VCaP (cell line): ENCODE results near the gene HSD3B7.

Experiments
- H3K27ac ChIP-seq: fragments of 450-650 bp; 2 replicates; pipeline ENCODE4 v1.5.1; 2017
- TF ChIP-seq, protein P1 (sequence below): fragments of 450-650 bp; conservative IDR thresholded peaks from 2 replicates; pipeline ENCODE4 v1.5.1; 2017; ENCODE audit warnings: mild to moderate bottlenecking, moderate library complexity

Gene HSD3B7

DNA sequence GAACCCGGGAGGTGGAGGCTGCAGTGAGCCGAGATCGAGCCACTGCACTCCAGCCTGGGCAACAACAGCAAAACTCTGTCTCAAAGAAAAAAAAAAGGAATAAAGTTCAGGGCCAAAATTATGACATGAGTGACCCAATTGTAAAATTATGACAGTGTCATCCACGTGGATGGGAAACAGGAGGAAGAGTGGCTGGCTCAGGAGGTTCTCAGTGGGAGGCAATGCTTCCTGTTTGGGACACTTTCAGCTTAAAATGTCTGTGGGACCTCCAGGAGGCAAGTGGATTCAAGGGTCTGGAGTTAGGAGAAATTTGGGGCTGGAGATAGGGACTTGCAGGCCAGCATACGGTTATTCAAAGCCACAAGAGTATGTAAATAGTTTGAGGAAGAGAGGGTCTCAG lies 40.3 kb downstream of the HSD3B7 start:
- no peak overlapping the region for H3K27ac ChIP-seq
- TF ChIP-seq, protein P1, sequence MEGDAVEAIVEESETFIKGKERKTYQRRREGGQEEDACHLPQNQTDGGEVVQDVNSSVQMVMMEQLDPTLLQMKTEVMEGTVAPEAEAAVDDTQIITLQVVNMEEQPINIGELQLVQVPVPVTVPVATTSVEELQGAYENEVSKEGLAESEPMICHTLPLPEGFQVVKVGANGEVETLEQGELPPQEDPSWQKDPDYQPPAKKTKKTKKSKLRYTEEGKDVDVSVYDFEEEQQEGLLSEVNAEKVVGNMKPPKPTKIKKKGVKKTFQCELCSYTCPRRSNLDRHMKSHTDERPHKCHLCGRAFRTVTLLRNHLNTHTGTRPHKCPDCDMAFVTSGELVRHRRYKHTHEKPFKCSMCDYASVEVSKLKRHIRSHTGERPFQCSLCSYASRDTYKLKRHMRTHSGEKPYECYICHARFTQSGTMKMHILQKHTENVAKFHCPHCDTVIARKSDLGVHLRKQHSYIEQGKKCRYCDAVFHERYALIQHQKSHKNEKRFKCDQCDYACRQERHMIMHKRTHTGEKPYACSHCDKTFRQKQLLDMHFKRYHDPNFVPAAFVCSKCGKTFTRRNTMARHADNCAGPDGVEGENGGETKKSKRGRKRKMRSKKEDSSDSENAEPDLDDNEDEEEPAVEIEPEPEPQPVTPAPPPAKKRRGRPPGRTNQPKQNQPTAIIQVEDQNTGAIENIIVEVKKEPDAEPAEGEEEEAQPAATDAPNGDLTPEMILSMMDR = no peak

DNA sequence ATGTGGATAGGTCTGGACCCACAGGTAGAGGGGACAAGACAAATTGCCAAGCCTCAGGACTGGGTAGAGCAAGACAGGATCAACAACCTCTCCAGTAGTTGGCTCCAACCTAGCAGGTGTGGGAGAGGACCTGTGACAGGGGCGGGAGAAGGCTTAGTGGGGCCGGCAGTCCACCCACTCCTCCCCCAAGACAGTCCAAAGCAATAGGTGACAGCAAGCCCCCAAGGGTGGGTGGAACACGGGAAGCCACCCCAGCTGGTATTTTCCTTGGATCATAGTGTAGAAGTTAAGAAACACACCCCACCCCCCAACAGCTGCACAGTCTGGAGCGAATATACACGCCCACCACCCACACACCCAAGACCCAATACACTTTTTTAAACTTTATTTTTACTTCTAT lies 44.3 kb downstream of the HSD3B7 start:
- no peak overlapping the region for H3K27ac ChIP-seq
- TF ChIP-seq, protein P1 = no peak

DNA sequence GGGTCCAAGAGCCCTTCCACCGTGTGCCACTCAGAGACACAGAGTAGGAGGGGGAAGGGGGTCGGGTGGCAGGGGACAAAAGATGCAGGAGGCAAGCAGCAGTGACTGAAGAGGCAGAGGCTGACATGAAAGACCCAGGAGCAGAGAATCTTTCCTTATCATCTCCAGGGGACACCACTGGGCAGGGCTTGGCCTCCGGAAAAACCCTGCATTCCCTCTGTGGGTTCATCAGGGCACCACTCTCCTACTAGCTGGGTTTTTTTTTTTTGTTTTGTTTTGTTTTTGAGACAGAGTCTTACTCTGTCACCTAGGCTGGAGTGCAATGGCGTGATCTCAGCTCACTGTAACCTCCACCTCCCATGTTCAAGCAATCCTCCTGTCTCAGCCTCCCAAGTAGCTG lies 46.3 kb downstream of the HSD3B7 start:
- TF ChIP-seq, protein P1 = no peak
- no peak overlapping the region for H3K27ac ChIP-seq

DNA sequence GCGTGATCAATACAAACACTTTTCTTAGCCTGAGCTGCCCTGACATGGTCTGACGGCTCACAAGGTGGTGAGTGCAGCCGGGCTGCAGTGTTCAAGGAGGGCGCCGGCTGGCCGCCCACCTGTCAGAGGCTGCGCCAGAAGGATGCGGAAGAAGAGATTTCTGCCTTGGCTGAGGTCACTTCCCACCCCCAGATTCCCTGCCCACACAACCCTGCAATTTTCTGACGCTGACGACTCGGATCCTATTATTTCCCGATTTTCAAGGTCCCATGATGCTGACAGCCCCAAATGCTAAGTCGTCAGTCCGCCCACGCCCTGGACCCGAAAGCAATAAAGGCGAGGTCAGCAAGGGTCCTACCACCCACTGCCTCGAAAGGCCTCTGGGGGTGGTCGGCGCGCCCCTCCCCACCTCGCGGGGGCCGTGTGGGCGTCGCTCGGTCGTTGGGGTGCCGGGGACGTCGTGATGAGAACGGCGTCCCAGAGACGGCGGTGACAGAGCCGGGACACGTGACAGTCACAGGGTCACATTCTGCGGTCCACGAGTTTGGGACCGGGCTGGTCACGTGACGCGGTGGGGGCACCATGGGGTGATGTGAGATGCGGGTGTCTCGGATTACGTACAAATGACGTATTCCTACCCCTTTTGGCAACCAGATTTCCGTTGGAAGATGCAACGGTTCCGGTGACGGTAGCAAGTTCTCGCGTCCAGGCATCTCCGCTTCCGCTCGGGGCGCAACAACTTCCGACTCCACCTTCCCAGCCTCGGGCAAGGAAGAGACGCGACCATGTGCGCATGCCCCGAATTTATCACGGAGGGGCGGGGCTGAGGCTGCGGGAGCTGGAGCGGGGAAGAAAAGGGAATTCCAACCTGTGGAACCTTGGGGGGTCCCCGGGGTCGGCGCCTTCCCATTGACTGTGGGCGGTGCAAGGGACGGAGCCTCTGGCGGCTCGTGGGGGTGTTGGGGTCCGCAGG lies 48.0 kb downstream of the HSD3B7 start, which contains the start of gene STX4:
Gene STX4, plus strand, starts transcription at position 823 of the 973 bp plus-strand sequence. CDS start 248 bp downstream, outside the sequence.
- TF ChIP-seq, protein P1 = no peak
- H3K27ac ChIP-seq = peak within 1 kb of the TSS; percentile 60; the same call in 1 of the 2 replicates

DNA sequence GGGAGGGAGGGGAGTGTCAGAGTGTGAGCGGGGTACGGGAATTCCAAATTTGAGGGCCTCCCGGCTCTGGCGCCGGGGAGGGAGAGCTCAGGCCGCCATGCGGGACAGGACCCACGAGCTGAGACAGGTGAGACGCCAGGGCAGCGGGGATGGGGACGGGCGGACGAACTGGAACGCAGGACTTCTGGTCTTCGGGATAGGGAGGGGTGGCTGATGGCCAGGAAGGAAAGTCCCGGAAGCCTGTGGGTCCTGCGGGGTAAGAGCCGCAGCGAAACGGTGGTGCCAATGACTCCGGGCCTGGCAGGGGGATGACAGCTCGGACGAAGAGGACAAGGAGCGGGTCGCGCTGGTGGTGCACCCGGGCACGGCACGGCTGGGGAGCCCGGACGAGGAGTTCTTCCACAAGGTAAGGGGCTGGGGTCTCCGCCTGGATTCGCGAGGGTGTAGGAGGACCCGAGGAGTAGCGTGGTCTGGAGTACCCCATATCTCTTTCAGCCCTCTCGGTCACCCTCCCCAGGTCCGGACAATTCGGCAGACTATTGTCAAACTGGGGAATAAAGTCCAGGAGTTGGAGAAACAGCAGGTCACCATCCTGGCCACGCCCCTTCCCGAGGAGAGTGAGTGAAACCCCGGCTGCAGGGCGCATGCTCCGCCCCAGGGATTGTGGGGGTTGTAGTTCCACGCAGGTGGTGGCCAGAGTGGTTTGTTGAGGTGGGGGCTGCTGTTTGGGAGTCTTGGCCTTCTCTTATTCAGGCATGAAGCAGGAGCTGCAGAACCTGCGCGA lies 48.9 kb downstream of the HSD3B7 start:
- H3K27ac ChIP-seq = peak overlapping the region; percentile 60; the same call in 1 of the 2 replicates
- TF ChIP-seq, protein P1 = no peak

DNA sequence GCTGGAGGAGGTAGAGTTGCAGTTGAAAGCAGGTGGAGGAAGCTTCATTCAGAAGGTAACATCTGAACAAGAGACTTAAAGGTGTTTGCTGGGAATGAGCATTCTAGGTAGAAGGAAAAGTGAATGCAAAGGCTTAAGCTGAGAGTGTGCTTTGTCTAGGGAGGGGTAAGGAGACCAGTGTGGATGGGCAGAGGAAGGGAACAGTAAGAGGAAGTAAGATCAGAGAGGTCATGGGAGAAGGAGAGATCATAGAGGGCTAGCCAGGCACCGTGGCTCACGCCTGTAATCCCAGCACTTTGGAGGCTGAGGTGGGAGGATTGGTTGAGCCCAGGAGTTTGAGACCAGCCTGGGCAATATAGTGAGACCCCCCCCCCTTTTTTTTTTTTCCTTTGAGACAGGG lies 51.7 kb downstream of the HSD3B7 start:
- TF ChIP-seq, protein P1 = no peak
- no peak overlapping the region for H3K27ac ChIP-seq
